K562 (cell line): ENCODE measurements around the gene DLK1.

Source experiments
- HEY1 ChIP-seq: fragments of 250-450 bp; sonication (Bioruptor Pico); IDR thresholded peaks from 2 replicates; pipeline ENCODE4 v1.5.0; 2020; ENCODE audit warnings: mild to moderate bottlenecking, moderate library complexity, borderline replicate concordance
- HNRNPL ChIP-seq: fragments of 200-400 bp; formaldehyde crosslinking; IDR thresholded peaks from 2 replicates; pipeline ENCODE4 v1.6.1; 2017; ENCODE audit warnings: low read depth, mild to moderate bottlenecking, low read length
- NFXL1 ChIP-seq: fragments of 450-650 bp; formaldehyde crosslinking; IDR thresholded peaks from 2 replicates; pipeline ENCODE4 v1.4.0; 2021; ENCODE audit warnings: mild to moderate bottlenecking
- PCBP2 ChIP-seq: fragments of 200-400 bp; formaldehyde crosslinking; IDR thresholded peaks from 2 replicates; pipeline ENCODE4 v1.6.1; 2018; ENCODE audit warnings: low read length, low read depth, mild to moderate bottlenecking, moderate library complexity; ENCODE audit not compliant: poor library complexity, severe bottlenecking
- POLR2A ChIP-seq: fragments of 450-650 bp; conservative IDR thresholded peaks from 2 replicates; pipeline ENCODE4 v1.6.1; 2016
- USF1 ChIP-seq: sonication (generic); formaldehyde crosslinking; IDR thresholded peaks from 2 replicates; pipeline ENCODE4 v1.9.0; 2022; ENCODE audit warnings: mild to moderate bottlenecking, missing genetic modification reagents
- ZNF224 ChIP-seq: sonication (generic); formaldehyde crosslinking; IDR thresholded peaks from 2 replicates; pipeline ENCODE4 v1.8.0; 2022; ENCODE audit warnings: mild to moderate bottlenecking, missing genetic modification reagents
- TF ChIP-seq, protein P1 (sequence below): sonication (generic); formaldehyde crosslinking; IDR thresholded peaks from 2 replicates; pipeline ENCODE4 v1.8.0; 2022; ENCODE audit warnings: missing genetic modification reagents, mild to moderate bottlenecking, borderline replicate concordance
- TF ChIP-seq, protein P2 (sequence below): IDR thresholded peaks from 2 replicates; pipeline ENCODE4 v1.6.1; 2014; ENCODE audit warnings: antibody characterized with exemption

GRCh38 chr14:100723830-100724437 is 2.8 kb upstream of the DLK1 start:
- TF ChIP-seq POLR2A = no peak
- TF ChIP-seq USF1 (CRISPR knock-in tag) = no peak
- no peak for TF ChIP-seq PCBP2
- TF ChIP-seq HNRNPL = no peak
- no peak for TF ChIP-seq ZNF224
- TF ChIP-seq, protein P1, sequence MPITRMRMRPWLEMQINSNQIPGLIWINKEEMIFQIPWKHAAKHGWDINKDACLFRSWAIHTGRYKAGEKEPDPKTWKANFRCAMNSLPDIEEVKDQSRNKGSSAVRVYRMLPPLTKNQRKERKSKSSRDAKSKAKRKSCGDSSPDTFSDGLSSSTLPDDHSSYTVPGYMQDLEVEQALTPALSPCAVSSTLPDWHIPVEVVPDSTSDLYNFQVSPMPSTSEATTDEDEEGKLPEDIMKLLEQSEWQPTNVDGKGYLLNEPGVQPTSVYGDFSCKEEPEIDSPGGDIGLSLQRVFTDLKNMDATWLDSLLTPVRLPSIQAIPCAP (CRISPR knock-in tag) = no peak
- no peak for TF ChIP-seq HEY1
- TF ChIP-seq, protein P2, sequence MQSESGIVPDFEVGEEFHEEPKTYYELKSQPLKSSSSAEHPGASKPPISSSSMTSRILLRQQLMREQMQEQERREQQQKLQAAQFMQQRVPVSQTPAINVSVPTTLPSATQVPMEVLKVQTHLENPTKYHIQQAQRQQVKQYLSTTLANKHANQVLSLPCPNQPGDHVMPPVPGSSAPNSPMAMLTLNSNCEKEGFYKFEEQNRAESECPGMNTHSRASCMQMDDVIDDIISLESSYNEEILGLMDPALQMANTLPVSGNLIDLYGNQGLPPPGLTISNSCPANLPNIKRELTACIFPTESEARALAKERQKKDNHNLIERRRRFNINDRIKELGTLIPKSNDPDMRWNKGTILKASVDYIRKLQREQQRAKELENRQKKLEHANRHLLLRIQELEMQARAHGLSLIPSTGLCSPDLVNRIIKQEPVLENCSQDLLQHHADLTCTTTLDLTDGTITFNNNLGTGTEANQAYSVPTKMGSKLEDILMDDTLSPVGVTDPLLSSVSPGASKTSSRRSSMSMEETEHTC = no peak
- TF ChIP-seq NFXL1 (CRISPR knock-in tag) = no peak
